Esophagus muscularis mucosa (tissue), 4 donors: Measurements from ENCODE around the gene BCKDHB. TPM values are rescaled to one million over a fixed set of nuclear protein-coding genes. Genes with fewer than 3 reads are reported as not detected.
"Not testable (repeated sequence)": the region's sequence is repeated elsewhere in the genome, so short reads cannot be mapped to it uniquely, and the experiment has no call there.

Experiments used
- DNase-seq: peaks from one replicate; pipeline ENCODE4 v3.0.0-alpha.2; 2017; ENCODE audit errors: extremely low spot score
- H3K27ac ChIP-seq, 4 donors: fragments of 200-600 bp; sonication (generic); replicated peaks in 1 of 4; 1 replicate in 3 of 4; 2 replicates in 1 of 4; pipeline ENCODE4 v1.5.1; 2016 to 2019; ENCODE audit warnings: mild to moderate bottlenecking in 1 of 4
- H3K27me3 ChIP-seq, 4 donors: fragments of 200-600 bp; sonication (generic); one replicate each; pipeline versions ENCODE4 v1.5.1 to v1.6.0; 2016 to 2019
- H3K36me3 ChIP-seq, 4 donors: fragments of 200-600 bp; sonication (generic); one replicate each; pipeline ENCODE4 v1.5.1; 2016 to 2019
- H3K4me1 ChIP-seq, 4 donors: fragments of 200-600 bp; sonication (generic); one replicate each; pipeline ENCODE4 v1.5.1; 2016 to 2019
- H3K4me3 ChIP-seq, 4 donors: fragments of 200-600 bp; sonication (generic); 1 replicate in 2 of 4; 2 replicates in 2 of 4; pipeline ENCODE4 v1.5.1; 2016 to 2019; ENCODE audit warnings: mild to moderate bottlenecking in 4 of 4, moderate library complexity in 1 of 4
- H3K9me3 ChIP-seq, 4 donors: fragments of 200-600 bp; sonication (generic); 1 replicate in 3 of 4; 2 replicates in 1 of 4; pipeline ENCODE4 v1.5.1; 2016 to 2019
- CTCF ChIP-seq, 3 experiments: fragments of 200-600 bp in 2 of 3; fragments of 450-650 bp in 1 of 3; sonication (generic) in 2 of 3; IDR thresholded peaks; one replicate each; pipeline ENCODE4 v1.5.1; 2017 to 2019; ENCODE audit warnings: antibody characterized with exemption in 3 of 3, mild to moderate bottlenecking in 2 of 3, moderate library complexity in 1 of 3
- EP300 ChIP-seq: sonication (generic); formaldehyde crosslinking; IDR thresholded peaks from one replicate; pipeline ENCODE4 v1.6.1; 2017; ENCODE audit warnings: antibody characterized with exemption
- POLR2A ChIP-seq: fragments of 450-650 bp; IDR thresholded peaks from one replicate; pipeline ENCODE4 v1.6.1; 2017; ENCODE audit warnings: antibody characterized with exemption, moderate library complexity, mild to moderate bottlenecking, low read depth
- POLR2AphosphoS5 ChIP-seq, 2 donors: sonication (generic); formaldehyde crosslinking; IDR thresholded peaks; one replicate each; pipeline ENCODE4 v1.6.1; 2017; ENCODE audit warnings: antibody characterized with exemption in 2 of 2
- WGBS: methylation state at CpG from one replicate; pipeline ENCODE4 v1.1.5; 2018; 5-methylcytosine and 5-hydroxymethylcytosine counted together
- intact Hi-C: fragments of 100-400 bp; cut with DNase I; formaldehyde crosslinking; loops from one replicate; pipeline ENCODE4 v1.15.1; 2023
- total RNA-seq, 4 donors: library from RNA; depleted of rRNA; stranded (reverse); fragments of >200 nt; gene quantifications; one replicate each; pipeline versions ENCODE4 v1.1.0 to v1.2.1, GENCODE V29; 2016

The BCKDHB gene
- total RNA-seq, 4 donors from 2014 or later, result 12.2 to 26.2 (median 20.6) TPM

- Histone ChIP-seq H3K4me1 (peaks cover 0 to 17% (median 15%) of the 10 kb centered on the region in 4 donors), H3K27me3 (no peaks in the 10 kb centered on the region), H3K36me3 (peaks cover 0 to 15% (median 0%) of the 10 kb centered on the region in 4 donors), H3K27ac (no peak overlapping the region), H3K4me3 (no peak overlapping the region), H3K9me3 (no peaks in the 10 kb centered on the region)
- TF ChIP-seq POLR2AphosphoS5 (IDR thresholded peaks at IDR 0.05) (no peak), POLR2A (no peak)
- intact Hi-C loops, result no loop called here
- no peak for DNase-seq
Measured at GRCh38 chr6:80206758-80207157, 100.3 kb downstream of the BCKDHB start.

GRCh38 chr6:80209430-80209829, 103.0 kb downstream of the BCKDHB start:
- Histone ChIP-seq H3K36me3 (peaks cover 0 to 5% (median 0%) of the 10 kb centered on the region in 4 donors), H3K27ac (no peak overlapping the region), H3K4me1 (peaks cover 0 to 17% (median 16%) of the 10 kb centered on the region in 4 donors), H3K9me3 (no peaks in the 10 kb centered on the region), H3K27me3 (no peaks in the 10 kb centered on the region), H3K4me3 (no peak overlapping the region)
- WGBS, result 78% methylated on average over 1 of the region's 1 CpG
- no peak for DNase-seq
- intact Hi-C loops, result no loop called here
- TF ChIP-seq CTCF (IDR thresholded peaks at IDR 0.05) (no peak), POLR2AphosphoS5 (IDR thresholded peaks at IDR 0.05) (no peak), POLR2A (no peak), EP300 (no peak)

GRCh38 chr6:80210618-80211017, 104.1 kb downstream of the BCKDHB start:
- Histone ChIP-seq H3K4me3 (no peak overlapping the region), H3K4me1 (peaks cover 0 to 17% (median 16%) of the 10 kb centered on the region in 4 donors), H3K9me3 (no peaks in the 10 kb centered on the region), H3K27ac (peak overlapping the region in 2 of 4 donors; percentile 15 to 56), H3K27me3 (no peaks in the 10 kb centered on the region), H3K36me3 (no peaks in the 10 kb centered on the region)
- WGBS, result 36% methylated on average over 3 of the region's 3 CpGs
- intact Hi-C loops, result loop anchor here (5.0 kb wide), 1 partner anchor 1542 kb away; the partner anchor contains the start of gene TENT5A
- no peak for DNase-seq
- TF ChIP-seq CTCF (IDR thresholded peaks at IDR 0.05) (no peak), POLR2AphosphoS5 (IDR thresholded peaks at IDR 0.05) (peak; percentile 67 to 77)

- peaks cover 0 to 17% (median 16%) of the 10 kb centered on the region in 4 donors for H3K4me1 ChIP-seq
- WGBS, result 82% methylated on average over 3 of the region's 3 CpGs
Measured at GRCh38 chr6:80211286-80211685, 104.8 kb downstream of the BCKDHB start.

GRCh38 chr6:80211890-80212289, 105.4 kb downstream of the BCKDHB start:
- peaks cover 0 to 17% (median 16%) of the 10 kb centered on the region in 4 donors for H3K4me1 ChIP-seq
- WGBS, result 100% methylated on average over 4 of the region's 4 CpGs

More at GRCh38 chr6:80211286-80211685, 104.8 kb downstream of the BCKDHB start:
- DNase-seq, result no peak
- Histone ChIP-seq H3K36me3 (no peaks in the 10 kb centered on the region), H3K27me3 (no peaks in the 10 kb centered on the region), H3K4me3 (no peak overlapping the region), H3K27ac (no peak overlapping the region), H3K9me3 (no peaks in the 10 kb centered on the region)
- TF ChIP-seq POLR2AphosphoS5 (IDR thresholded peaks at IDR 0.05) (no peak), POLR2A (no peak)
- intact Hi-C loops, result loop anchor here (5.0 kb wide), 1 partner anchor 1541 kb away; the partner anchor contains the start of gene TENT5A

GRCh38 chr6:80214436-80215022, 108.1 kb downstream of the BCKDHB start:
- H3K36me3 ChIP-seq, result no peaks in the 10 kb centered on the region
- no peak for DNase-seq
- no peak for TF ChIP-seq POLR2AphosphoS5 (IDR thresholded peaks at IDR 0.05)
- peak; percentile 62 to 74 (median 62) for TF ChIP-seq CTCF (IDR thresholded peaks at IDR 0.05)
- intact Hi-C loops, result loop anchor here (5.0 kb wide), 1 partner anchor 1538 kb away; the partner anchor contains the start of gene TENT5A
- no peaks in the 10 kb centered on the region for H3K9me3 ChIP-seq
- H3K27me3 ChIP-seq, result no peaks in the 10 kb centered on the region
- no peak overlapping the region for H3K27ac ChIP-seq
- H3K4me3 ChIP-seq, result no peak overlapping the region
- 56% methylated on average over 4 of the region's 4 CpGs for WGBS
- H3K4me1 ChIP-seq, result peaks cover 0 to 27% (median 17%) of the 10 kb centered on the region in 4 donors

More at GRCh38 chr6:80211890-80212289, 105.4 kb downstream of the BCKDHB start:
- H3K4me3 ChIP-seq, H3K9me3 ChIP-seq, DNase-seq, H3K36me3 ChIP-seq, H3K27me3 ChIP-seq, H3K27ac ChIP-seq: not testable (repeated sequence)
- intact Hi-C loops, result loop anchor here (5.0 kb wide), 1 partner anchor 1540 kb away; the partner anchor contains the start of gene TENT5A
